BLaER1 (cell line): ENCODE measurements around the gene LCN12.

Experiments
- H3K27ac ChIP-seq: shearing (Covaris generic); formaldehyde crosslinking; 2 replicates; pipeline ENCODE4 v1.8.1; 2022
- H3K27me3 ChIP-seq: shearing (Covaris generic); formaldehyde crosslinking; 2 replicates; pipeline ENCODE4 v1.8.1; 2022
- H3K36me3 ChIP-seq: shearing (Covaris generic); formaldehyde crosslinking; 2 replicates; pipeline ENCODE4 v1.8.1; 2022
- H3K4me1 ChIP-seq: shearing (Covaris generic); formaldehyde crosslinking; 2 replicates; pipeline ENCODE4 v1.8.1; 2022
- H3K4me2 ChIP-seq: shearing (Covaris generic); formaldehyde crosslinking; 2 replicates; pipeline ENCODE4 v1.8.1; 2022
- H3K4me3 ChIP-seq: shearing (Covaris generic); formaldehyde crosslinking; 2 replicates; pipeline ENCODE4 v1.8.1; 2022
- H3K9ac ChIP-seq: shearing (Covaris generic); formaldehyde crosslinking; 2 replicates; pipeline ENCODE4 v1.8.1; 2022
- H3K9me3 ChIP-seq: shearing (Covaris generic); formaldehyde crosslinking; 2 replicates; pipeline ENCODE4 v1.8.1; 2022
- H4K20me1 ChIP-seq: shearing (Covaris generic); formaldehyde crosslinking; 2 replicates; pipeline ENCODE4 v1.8.1; 2022
- Cebpa-rat ChIP-seq: shearing (Covaris generic); IDR thresholded peaks from 2 replicates; pipeline ENCODE4 v1.8.1; 2022

Gene LCN12

GRCh38 chr9:136972743-136973142 lies 20.7 kb downstream of the LCN12 start:
- no peaks in the 10 kb centered on the region for H4K20me1 ChIP-seq
- no peak overlapping the region for H3K4me3 ChIP-seq
- TF ChIP-seq Cebpa-rat = no peak
- no peaks in the 10 kb centered on the region for H3K9me3 ChIP-seq
- H3K27me3 ChIP-seq = no peaks in the 10 kb centered on the region
- H3K9ac ChIP-seq = no peak overlapping the region
- no peak overlapping the region for H3K27ac ChIP-seq
- H3K36me3 ChIP-seq = no peaks in the 10 kb centered on the region
- H3K4me2 ChIP-seq = no peak overlapping the region
- peaks cover 53% of the 10 kb centered on the region for H3K4me1 ChIP-seq

- no peaks in the 10 kb centered on the region for H3K9me3 ChIP-seq
- peaks cover 54% of the 10 kb centered on the region for H3K4me1 ChIP-seq
- no peak overlapping the region for H3K27ac ChIP-seq
- no peaks in the 10 kb centered on the region for H4K20me1 ChIP-seq
- H3K4me3 ChIP-seq = no peak overlapping the region
- H3K4me2 ChIP-seq = peak overlapping the region; percentile 70; the same call in 1 of the 2 replicates
- H3K9ac ChIP-seq = no peak overlapping the region
- no peaks in the 10 kb centered on the region for H3K36me3 ChIP-seq
- no peaks in the 10 kb centered on the region for H3K27me3 ChIP-seq
- TF ChIP-seq Cebpa-rat = no peak
These were observed 21.8 kb downstream of the LCN12 start for GRCh38 chr9:136973618-136974617.

GRCh38 chr9:136974817-136975535 lies 22.9 kb downstream of the LCN12 start:
- H3K36me3 ChIP-seq = no peaks in the 10 kb centered on the region
- peaks cover 62% of the 10 kb centered on the region for H3K4me1 ChIP-seq
- no peaks in the 10 kb centered on the region for H3K9me3 ChIP-seq
- peak overlapping the region; percentile 70 for H3K4me2 ChIP-seq
- no peak overlapping the region for H3K9ac ChIP-seq
- no peak for TF ChIP-seq Cebpa-rat
- no peak overlapping the region for H3K27ac ChIP-seq
- H3K27me3 ChIP-seq = no peaks in the 10 kb centered on the region
- H4K20me1 ChIP-seq = no peaks in the 10 kb centered on the region
- H3K4me3 ChIP-seq = no peak overlapping the region

- no peak for TF ChIP-seq Cebpa-rat
- no peak overlapping the region for H3K4me3 ChIP-seq
- peak overlapping the region; percentile 70 for H3K4me2 ChIP-seq
- H4K20me1 ChIP-seq = no peaks in the 10 kb centered on the region
- no peak overlapping the region for H3K9ac ChIP-seq
- 0 out of 2 replicates have a peak overlapping the region, but pooled peaks have one; percentile 13 for H3K27ac ChIP-seq
- no peaks in the 10 kb centered on the region for H3K36me3 ChIP-seq
- no peaks in the 10 kb centered on the region for H3K27me3 ChIP-seq
- peaks cover 57% of the 10 kb centered on the region for H3K4me1 ChIP-seq
- no peaks in the 10 kb centered on the region for H3K9me3 ChIP-seq
These were observed 23.6 kb downstream of the LCN12 start for GRCh38 chr9:136975644-136976043.

- Histone ChIP-seq H3K27me3 (peaks cover 2% of the 10 kb centered on the region; the same call in 1 of the 2 replicates), H3K4me1 (peaks cover 43% of the 10 kb centered on the region), H3K27ac (no peak within 1 kb of the TSS), H3K9ac (no peak within 1 kb of the TSS), H3K4me2 (peak within 1 kb of the TSS; percentile 70), H4K20me1 (no peaks in the 10 kb centered on the region), H3K9me3 (no peaks in the 10 kb centered on the region), H3K36me3 (no peaks in the 10 kb centered on the region), H3K4me3 (no peak within 1 kb of the TSS)
- no peak for TF ChIP-seq Cebpa-rat
These were observed 25.1 kb downstream of the LCN12 start, which contains the start of gene PTGDS for GRCh38 chr9:136977223-136977622. PTGDS (plus strand) TSS chr9:136977504; CDS start chr9:136977579, 75 bp downstream.

- Histone ChIP-seq H3K27me3 (peaks cover 6% of the 10 kb centered on the region), H3K4me1 (peaks cover 43% of the 10 kb centered on the region), H3K9ac (no peak overlapping the region), H3K4me3 (no peak overlapping the region), H3K36me3 (no peaks in the 10 kb centered on the region), H3K27ac (no peak overlapping the region), H3K4me2 (no peak overlapping the region), H3K9me3 (no peaks in the 10 kb centered on the region), H4K20me1 (no peaks in the 10 kb centered on the region)
- TF ChIP-seq Cebpa-rat = no peak
These were observed 25.6 kb downstream of the LCN12 start for GRCh38 chr9:136977649-136978072.

- Histone ChIP-seq H3K9me3 (no peaks in the 10 kb centered on the region), H3K9ac (no peak overlapping the region), H4K20me1 (no peaks in the 10 kb centered on the region), H3K4me2 (no peak overlapping the region), H3K36me3 (no peaks in the 10 kb centered on the region), H3K27me3 (peaks cover 12% of the 10 kb centered on the region), H3K4me3 (no peak overlapping the region), H3K27ac (no peak overlapping the region), H3K4me1 (peaks cover 46% of the 10 kb centered on the region)
- no peak for TF ChIP-seq Cebpa-rat
These were observed 26.2 kb downstream of the LCN12 start for GRCh38 chr9:136978073-136978864.

- Histone ChIP-seq H3K9me3 (no peaks in the 10 kb centered on the region), H3K9ac (no peak overlapping the region), H3K27ac (no peak overlapping the region), H3K4me1 (peaks cover 53% of the 10 kb centered on the region), H3K36me3 (no peaks in the 10 kb centered on the region), H4K20me1 (no peaks in the 10 kb centered on the region), H3K27me3 (peaks cover 20% of the 10 kb centered on the region), H3K4me2 (peak overlapping the region; percentile 45), H3K4me3 (no peak overlapping the region)
- no peak for TF ChIP-seq Cebpa-rat
These were observed 26.9 kb downstream of the LCN12 start for GRCh38 chr9:136978865-136979544.
